Natural killer cell (primary cell): ENCODE measurements around the gene ARHGAP42. TPM values are rescaled to one million over a fixed set of nuclear protein-coding genes. Genes with fewer than 3 reads are reported as not detected.

ENCODE experiments used
- ATAC-seq, 3 donors: fragments of 150-1000 bp in 2 of 3; fragments of 200-7000 bp in 1 of 3; cut with Tn5 transposase; 1 replicate in 1 of 3; 2 replicates in 2 of 3; pipeline ENCODE4 v1.10.0; 2021; ENCODE audit warnings: mild to moderate bottlenecking in 2 of 3, moderate library complexity in 2 of 3
- DNase-seq, 2 donors: peaks; one replicate each; pipeline versions ENCODE4 v3.0.0 to v3.0.0-alpha.2; 2013 to 2021; ENCODE audit warnings: mixed read lengths in 1 of 2
- H3K27ac ChIP-seq: one replicate; pipeline ENCODE4 v1.5.1; 2013; ENCODE audit warnings: mild to moderate bottlenecking, low read length
- H3K27me3 ChIP-seq: one replicate; pipeline ENCODE4 v1.6.1; 2013; ENCODE audit warnings: low read length; ENCODE audit not compliant: control insufficient read depth, insufficient read depth
- H3K36me3 ChIP-seq: one replicate; pipeline ENCODE4 v1.6.1; 2013; ENCODE audit warnings: low read length; ENCODE audit not compliant: control insufficient read depth, insufficient read depth
- H3K4me1 ChIP-seq: one replicate; pipeline ENCODE4 v1.6.1; 2013; ENCODE audit warnings: low read length; ENCODE audit not compliant: control insufficient read depth, insufficient read depth
- H3K4me3 ChIP-seq: one replicate; pipeline ENCODE4 v1.5.1; 2013; ENCODE audit warnings: low read length
- H3K9me3 ChIP-seq: one replicate; pipeline ENCODE4 v1.6.1; 2013; ENCODE audit warnings: low read length; ENCODE audit not compliant: control insufficient read depth, insufficient read depth
- H3K27ac Mint-ChIP-seq, 2 donors: one replicate each; pipeline ENCODE4 v1.8.0; 2022; ENCODE audit warnings: mild to moderate bottlenecking in 2 of 2, mixed read lengths in 2 of 2, moderate library complexity in 1 of 2
- H3K27me3 Mint-ChIP-seq, 2 donors: one replicate each; pipeline ENCODE4 v1.8.0; 2022; ENCODE audit warnings: low read depth in 2 of 2, mixed read lengths in 2 of 2
- H3K36me3 Mint-ChIP-seq: one replicate; pipeline ENCODE4 v1.8.0; 2022; ENCODE audit warnings: mixed read lengths
- H3K4me1 Mint-ChIP-seq, 2 donors: one replicate each; pipeline ENCODE4 v1.8.0; 2022; ENCODE audit warnings: mixed read lengths in 2 of 2
- H3K4me3 Mint-ChIP-seq: one replicate; pipeline ENCODE4 v1.8.0; 2022; ENCODE audit warnings: mild to moderate bottlenecking, moderate library complexity, mixed read lengths
- H3K9me3 Mint-ChIP-seq, 2 donors: one replicate each; pipeline ENCODE4 v1.8.0; 2022; ENCODE audit warnings: mixed read lengths in 2 of 2
- CTCF ChIP-seq: fragments of 200-600 bp; IDR thresholded peaks from one replicate; pipeline ENCODE4 v1.8.0; 2022; ENCODE audit warnings: antibody characterized with exemption
- WGBS: methylation state at CpG from one replicate; pipeline ENCODE4 v1.1.7; 2013; ENCODE audit warnings: missing lambda C conversion rate; ENCODE audit not compliant: insufficient coverage; 5-methylcytosine and 5-hydroxymethylcytosine counted together
- intact Hi-C: fragments of 100-400 bp; cut with micrococcal nuclease; formaldehyde crosslinking; loops from one replicate; pipeline ENCODE4 v1.14.2; 2022
- total RNA-seq, 4 donors: library from RNA; stranded (reverse); fragments of 120-200 nt in 1 of 4; gene quantifications; one replicate each; pipeline versions ENCODE4 v1.2.3 to v1.2.4, GENCODE V29; 2013 to 2022

Gene ARHGAP42
- total RNA-seq, 3 donors from 2014 or later (not counting 1 experiment from before 2014, with no cell fraction given): 6.0 to 7.6 (median 6.4) TPM

GRCh38 chr11:100978939-100979338 is 291.9 kb downstream of the ARHGAP42 start:
- Histone ChIP-seq H3K4me3 (no peak overlapping the region), H3K27me3 (no peaks in the 10 kb centered on the region), H3K4me1 (no peaks in the 10 kb centered on the region), H3K27ac (no peak overlapping the region), H3K36me3 (peaks cover 4% of the 10 kb centered on the region), H3K9me3 (no peaks in the 10 kb centered on the region)
- Mint-ChIP-seq H3K27ac (peak overlapping the region; percentile 21 to 44), H3K27me3 (no peaks in the 10 kb centered on the region), H3K36me3 (peaks cover 13% of the 10 kb centered on the region), H3K4me3 (no peak overlapping the region), H3K9me3 (no peaks in the 10 kb centered on the region), H3K4me1 (peaks cover 11 to 14% of the 10 kb centered on the region in 2 donors)
- 78% methylated on average over 2 of the region's 2 CpGs for WGBS
- DNase-seq (no peak), ATAC-seq (peak in 1 of 3 donors; percentile 54)
- no peak for TF ChIP-seq CTCF
- intact Hi-C loops: no loop called here

GRCh38 chr11:100980156-100980555 is 293.1 kb downstream of the ARHGAP42 start:
- no peaks in the 10 kb centered on the region for H3K9me3 Mint-ChIP-seq
- 96% methylated on average over 2 of the region's 3 CpGs for WGBS
- H3K36me3 Mint-ChIP-seq: peaks cover 13% of the 10 kb centered on the region
- intact Hi-C loops: no loop called here
- ATAC-seq: no peak
- H3K27me3 Mint-ChIP-seq: no peaks in the 10 kb centered on the region
- no peak for TF ChIP-seq CTCF
- DNase-seq: no peak
- Histone ChIP-seq H3K27ac (no peak overlapping the region), H3K36me3 (peaks cover 4% of the 10 kb centered on the region), H3K27me3 (no peaks in the 10 kb centered on the region), H3K9me3 (no peaks in the 10 kb centered on the region), H3K4me3 (no peak overlapping the region), H3K4me1 (no peaks in the 10 kb centered on the region)
- peak overlapping the region in 1 of 2 donors; percentile 4 for H3K27ac Mint-ChIP-seq
- H3K4me1 Mint-ChIP-seq: peaks cover 11 to 14% of the 10 kb centered on the region in 2 donors
- H3K4me3 Mint-ChIP-seq: no peak overlapping the region

- Mint-ChIP-seq H3K27me3 (no peaks in the 10 kb centered on the region), H3K9me3 (no peaks in the 10 kb centered on the region), H3K27ac (no peak overlapping the region), H3K4me3 (no peak overlapping the region), H3K36me3 (peaks cover 7% of the 10 kb centered on the region), H3K4me1 (peaks cover 11 to 14% of the 10 kb centered on the region in 2 donors)
- ATAC-seq: no peak
- Histone ChIP-seq H3K27me3 (no peaks in the 10 kb centered on the region), H3K4me1 (no peaks in the 10 kb centered on the region), H3K9me3 (no peaks in the 10 kb centered on the region), H3K36me3 (peaks cover 2% of the 10 kb centered on the region), H3K4me3 (no peak overlapping the region), H3K27ac (no peak overlapping the region)
- intact Hi-C loops: no loop called here
- TF ChIP-seq CTCF: no peak
- DNase-seq: no peak
- WGBS: 79% methylated on average over 1 of the region's 1 CpG
These were observed 294.2 kb downstream of the ARHGAP42 start for GRCh38 chr11:100981196-100981824.

GRCh38 chr11:100984668-100985067 is 297.6 kb downstream of the ARHGAP42 start:
- Mint-ChIP-seq H3K27ac (no peak overlapping the region), H3K27me3 (no peaks in the 10 kb centered on the region), H3K4me3 (no peak overlapping the region), H3K4me1 (peaks cover under 1 to 1% of the 10 kb centered on the region in 2 donors), H3K36me3 (no peaks in the 10 kb centered on the region), H3K9me3 (no peaks in the 10 kb centered on the region)
- Histone ChIP-seq H3K9me3 (no peaks in the 10 kb centered on the region), H3K27me3 (no peaks in the 10 kb centered on the region), H3K4me1 (no peaks in the 10 kb centered on the region), H3K4me3 (no peak overlapping the region), H3K27ac (no peak overlapping the region), H3K36me3 (no peaks in the 10 kb centered on the region)
- no peak for TF ChIP-seq CTCF
- intact Hi-C loops: no loop called here
- no peak for ATAC-seq
- no peak for DNase-seq
- WGBS: 69% methylated on average over 2 of the region's 3 CpGs
